DOHH2 (cell line): ENCODE results near the gene ESF1.

Experiments used
- H3F3A ChIP-seq: fragments of 200-600 bp; sonication (generic), shearing (Covaris generic); 2 replicates; pipeline ENCODE4 v1.6.0; 2016; ENCODE audit warnings: antibody characterized with exemption, mild to moderate bottlenecking; ENCODE audit not compliant: control insufficient read depth, insufficient read depth
- H3K27ac ChIP-seq: fragments of 200-600 bp; sonication (generic); 2 replicates; pipeline ENCODE4 v1.5.1; 2014; ENCODE audit warnings: low read depth, mild to moderate bottlenecking, low read length, moderate library complexity
- H3K27me3 ChIP-seq: fragments of 200-600 bp; sonication (generic); 2 replicates; pipeline ENCODE4 v1.6.1; 2014; ENCODE audit warnings: mild to moderate bottlenecking, low read length, mixed read lengths; ENCODE audit not compliant: control insufficient read depth
- H3K36me3 ChIP-seq: fragments of 200-600 bp; sonication (generic); 2 replicates; pipeline ENCODE4 v1.6.1; 2014; ENCODE audit warnings: mild to moderate bottlenecking, low read length, moderate library complexity, mixed read lengths; ENCODE audit not compliant: control insufficient read depth
- H3K4me1 ChIP-seq: fragments of 200-600 bp; sonication (generic); 2 replicates; pipeline ENCODE4 v1.6.1; 2014; ENCODE audit warnings: mild to moderate bottlenecking, low read length, mixed read lengths; ENCODE audit not compliant: control insufficient read depth
- H3K4me2 ChIP-seq: fragments of 200-600 bp; sonication (generic); 2 replicates; pipeline ENCODE4 v1.6.0; 2014; ENCODE audit warnings: mild to moderate bottlenecking, low read length, moderate library complexity
- H3K4me3 ChIP-seq: fragments of 200-600 bp; sonication (generic); 2 replicates; pipeline ENCODE4 v1.5.1; 2014; ENCODE audit warnings: mild to moderate bottlenecking, low read length, mixed read lengths
- H3K79me2 ChIP-seq: fragments of 200-600 bp; sonication (generic); 2 replicates; pipeline ENCODE4 v1.6.1; 2014; ENCODE audit warnings: mild to moderate bottlenecking, low read length, mixed read lengths; ENCODE audit not compliant: control insufficient read depth
- H3K9me2 ChIP-seq: fragments of 200-600 bp; sonication (generic); replicated peaks from 2 replicates; pipeline ENCODE4 v1.6.1; 2014; ENCODE audit warnings: mild to moderate bottlenecking, low read length, mixed read lengths; ENCODE audit not compliant: control insufficient read depth
- H3K9me3 ChIP-seq: fragments of 200-600 bp; sonication (generic); 2 replicates; pipeline ENCODE4 v1.6.1; 2014; ENCODE audit warnings: antibody characterized with exemption, low read length, mixed read lengths; ENCODE audit not compliant: control insufficient read depth, insufficient read depth
- H4K20me1 ChIP-seq: fragments of 200-600 bp; sonication (generic); 2 replicates; pipeline ENCODE4 v1.6.0; 2014; ENCODE audit warnings: low read depth, mild to moderate bottlenecking, antibody characterized with exemption, low read length, moderate library complexity; ENCODE audit not compliant: control insufficient read depth, insufficient read depth
- EZH2phosphoT487 ChIP-seq: fragments of 200-600 bp; sonication (generic); IDR thresholded peaks from 2 replicates; pipeline ENCODE4 v1.6.1; 2017; ENCODE audit warnings: borderline replicate concordance, mild to moderate bottlenecking, antibody characterized with exemption, low read length, moderate library complexity, mixed read lengths
- TF ChIP-seq, protein P1 (sequence below): fragments of 200-600 bp; sonication (generic); IDR thresholded peaks from one replicate; pipeline ENCODE4 v1.5.1; 2014; ENCODE audit warnings: antibody characterized with exemption, mild to moderate bottlenecking, low read depth, low read length; ENCODE audit not compliant: poor library complexity, severe bottlenecking

ESF1 gene

DNA sequence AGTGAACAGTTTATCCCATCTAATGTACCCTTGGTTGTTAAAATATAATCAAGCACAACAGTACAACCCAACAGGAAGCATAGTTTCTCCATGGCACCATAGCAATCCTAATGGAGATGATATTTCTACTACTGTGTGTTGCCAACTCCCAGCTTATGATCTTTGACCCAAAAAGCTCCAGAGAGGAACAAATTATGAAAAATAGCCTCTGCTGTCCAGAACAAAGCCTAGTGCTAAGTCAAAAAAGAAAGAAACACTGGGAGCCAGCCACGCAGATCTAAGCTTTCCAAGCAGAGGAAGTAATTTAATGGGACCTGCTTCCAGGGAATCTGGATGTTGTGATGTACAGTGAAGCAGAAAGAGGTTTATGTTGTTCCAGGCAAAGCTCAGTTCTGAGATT is 93.8 kb downstream of the ESF1 start:
- no peak overlapping the region for H3K4me3 ChIP-seq
- no peak overlapping the region for H3K4me2 ChIP-seq
- peaks cover 3% of the 10 kb centered on the region; the same call in 1 of the 2 replicates for H3K9me3 ChIP-seq
- no peak overlapping the region for H3K27ac ChIP-seq
- no peaks in the 10 kb centered on the region for H3K36me3 ChIP-seq
- TF ChIP-seq, protein P1, sequence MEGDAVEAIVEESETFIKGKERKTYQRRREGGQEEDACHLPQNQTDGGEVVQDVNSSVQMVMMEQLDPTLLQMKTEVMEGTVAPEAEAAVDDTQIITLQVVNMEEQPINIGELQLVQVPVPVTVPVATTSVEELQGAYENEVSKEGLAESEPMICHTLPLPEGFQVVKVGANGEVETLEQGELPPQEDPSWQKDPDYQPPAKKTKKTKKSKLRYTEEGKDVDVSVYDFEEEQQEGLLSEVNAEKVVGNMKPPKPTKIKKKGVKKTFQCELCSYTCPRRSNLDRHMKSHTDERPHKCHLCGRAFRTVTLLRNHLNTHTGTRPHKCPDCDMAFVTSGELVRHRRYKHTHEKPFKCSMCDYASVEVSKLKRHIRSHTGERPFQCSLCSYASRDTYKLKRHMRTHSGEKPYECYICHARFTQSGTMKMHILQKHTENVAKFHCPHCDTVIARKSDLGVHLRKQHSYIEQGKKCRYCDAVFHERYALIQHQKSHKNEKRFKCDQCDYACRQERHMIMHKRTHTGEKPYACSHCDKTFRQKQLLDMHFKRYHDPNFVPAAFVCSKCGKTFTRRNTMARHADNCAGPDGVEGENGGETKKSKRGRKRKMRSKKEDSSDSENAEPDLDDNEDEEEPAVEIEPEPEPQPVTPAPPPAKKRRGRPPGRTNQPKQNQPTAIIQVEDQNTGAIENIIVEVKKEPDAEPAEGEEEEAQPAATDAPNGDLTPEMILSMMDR: no peak
- no peak for TF ChIP-seq EZH2phosphoT487
- no peaks in the 10 kb centered on the region for H3K79me2 ChIP-seq
- H3K9me2 ChIP-seq: no peaks in the 10 kb centered on the region
- no peaks in the 10 kb centered on the region for H4K20me1 ChIP-seq
- no peaks in the 10 kb centered on the region for H3K27me3 ChIP-seq
- H3K4me1 ChIP-seq: no peaks in the 10 kb centered on the region
- no peaks in the 10 kb centered on the region for H3F3A ChIP-seq

DNA sequence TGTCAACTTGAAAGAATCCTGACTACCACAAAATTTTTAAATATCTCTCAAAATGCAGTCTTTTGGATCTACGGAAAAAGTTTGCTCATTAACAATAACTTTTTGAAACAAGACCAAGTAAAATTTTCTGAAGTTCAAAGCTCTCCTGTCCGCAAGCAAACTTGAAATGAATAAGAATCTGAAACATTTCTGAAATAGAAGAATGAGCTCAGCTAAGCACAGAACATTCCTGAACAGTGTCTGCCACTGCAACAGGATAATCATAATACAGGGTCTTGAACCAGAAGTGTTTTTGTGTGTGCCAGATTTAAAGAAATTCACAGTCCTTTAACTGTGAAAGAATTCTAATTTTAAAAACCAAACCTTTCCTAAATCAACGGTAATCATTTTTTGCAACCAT is 96.9 kb downstream of the ESF1 start:
- H3K4me3 ChIP-seq: no peak overlapping the region
- H3K9me3 ChIP-seq: no peaks in the 10 kb centered on the region
- TF ChIP-seq, protein P1: no peak
- no peak for TF ChIP-seq EZH2phosphoT487
- H3F3A ChIP-seq: no peaks in the 10 kb centered on the region
- no peak overlapping the region for H3K4me2 ChIP-seq
- H3K79me2 ChIP-seq: no peaks in the 10 kb centered on the region
- H3K36me3 ChIP-seq: no peaks in the 10 kb centered on the region
- no peaks in the 10 kb centered on the region for H4K20me1 ChIP-seq
- H3K27me3 ChIP-seq: no peaks in the 10 kb centered on the region; the same call in 1 of the 2 replicates
- H3K4me1 ChIP-seq: no peaks in the 10 kb centered on the region
- no peaks in the 10 kb centered on the region for H3K9me2 ChIP-seq
- no peak overlapping the region for H3K27ac ChIP-seq

DNA sequence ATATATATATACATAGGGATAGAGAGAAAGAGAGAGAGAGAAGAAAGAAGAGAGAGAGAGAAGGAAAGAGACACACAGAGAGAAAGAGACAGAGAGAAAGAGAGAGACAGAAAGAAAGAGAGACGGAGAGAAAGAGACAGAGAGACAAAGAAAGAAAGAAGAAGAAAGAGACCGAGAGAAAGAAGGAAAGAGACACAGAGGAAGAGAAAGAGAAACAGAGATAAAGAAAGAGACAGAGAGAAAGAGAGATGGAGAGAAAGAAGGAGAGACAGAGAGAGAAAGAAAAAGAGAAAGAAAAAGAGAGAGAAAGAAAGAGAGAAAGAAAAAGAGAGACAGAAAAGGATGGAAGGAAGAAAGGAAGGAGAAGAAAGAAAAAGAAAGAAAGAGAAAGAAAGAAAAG is 99.1 kb downstream of the ESF1 start:
- no peaks in the 10 kb centered on the region for H3K4me1 ChIP-seq
- no peak overlapping the region for H3K27ac ChIP-seq
- no peak overlapping the region for H3K4me3 ChIP-seq
- H3K9me3 ChIP-seq: no peaks in the 10 kb centered on the region
- TF ChIP-seq, protein P1: no peak
- no peak for TF ChIP-seq EZH2phosphoT487
- H3K27me3 ChIP-seq: no peaks in the 10 kb centered on the region; the same call in 1 of the 2 replicates
- no peaks in the 10 kb centered on the region for H4K20me1 ChIP-seq
- no peak overlapping the region for H3K4me2 ChIP-seq
- no peaks in the 10 kb centered on the region for H3K36me3 ChIP-seq
- no peaks in the 10 kb centered on the region for H3K79me2 ChIP-seq
- H3K9me2 ChIP-seq: no peaks in the 10 kb centered on the region
- H3F3A ChIP-seq: no peaks in the 10 kb centered on the region
